Tibial nerve (tissue), 3 donors: ENCODE data around the gene SDK2.

Experiments used
- POLR2A ChIP-seq, 2 donors: fragments of 450-650 bp; IDR thresholded peaks; one replicate each; pipeline ENCODE4 v1.6.1; 2017; ENCODE audit warnings: antibody characterized with exemption in 2 of 2, mild to moderate bottlenecking in 2 of 2, moderate library complexity in 2 of 2
- TF ChIP-seq, protein P1 (sequence below), 5 experiments: fragments of 200-600 bp in 3 of 5; fragments of 450-650 bp in 2 of 5; sonication (generic) in 3 of 5; IDR thresholded peaks; one replicate each; pipeline ENCODE4 v1.5.1; 2016 to 2019; ENCODE audit warnings: antibody characterized with exemption in 5 of 5, mild to moderate bottlenecking in 3 of 5, moderate library complexity in 2 of 5

DNA sequence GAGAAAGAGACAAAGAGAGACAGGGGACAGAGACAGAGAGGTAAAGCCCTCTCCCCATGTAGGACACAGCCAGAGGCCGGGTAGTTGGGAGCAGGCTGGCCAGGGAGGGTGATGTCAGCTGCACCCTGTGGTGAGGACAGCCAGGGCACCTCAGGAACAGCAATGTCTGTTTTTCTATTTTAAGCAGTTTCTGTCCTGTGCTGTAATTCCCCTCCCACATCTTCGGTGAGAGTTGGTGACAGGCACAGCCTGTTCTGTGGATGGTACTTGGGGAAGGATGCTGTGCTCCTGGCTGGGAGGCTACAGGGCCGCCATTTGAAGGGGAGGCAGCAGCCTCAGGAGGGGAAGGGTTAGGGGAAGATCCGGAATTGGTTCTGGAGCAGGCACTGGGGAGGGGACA is 163.5 kb downstream of the SDK2 start:
- TF ChIP-seq, protein P1, sequence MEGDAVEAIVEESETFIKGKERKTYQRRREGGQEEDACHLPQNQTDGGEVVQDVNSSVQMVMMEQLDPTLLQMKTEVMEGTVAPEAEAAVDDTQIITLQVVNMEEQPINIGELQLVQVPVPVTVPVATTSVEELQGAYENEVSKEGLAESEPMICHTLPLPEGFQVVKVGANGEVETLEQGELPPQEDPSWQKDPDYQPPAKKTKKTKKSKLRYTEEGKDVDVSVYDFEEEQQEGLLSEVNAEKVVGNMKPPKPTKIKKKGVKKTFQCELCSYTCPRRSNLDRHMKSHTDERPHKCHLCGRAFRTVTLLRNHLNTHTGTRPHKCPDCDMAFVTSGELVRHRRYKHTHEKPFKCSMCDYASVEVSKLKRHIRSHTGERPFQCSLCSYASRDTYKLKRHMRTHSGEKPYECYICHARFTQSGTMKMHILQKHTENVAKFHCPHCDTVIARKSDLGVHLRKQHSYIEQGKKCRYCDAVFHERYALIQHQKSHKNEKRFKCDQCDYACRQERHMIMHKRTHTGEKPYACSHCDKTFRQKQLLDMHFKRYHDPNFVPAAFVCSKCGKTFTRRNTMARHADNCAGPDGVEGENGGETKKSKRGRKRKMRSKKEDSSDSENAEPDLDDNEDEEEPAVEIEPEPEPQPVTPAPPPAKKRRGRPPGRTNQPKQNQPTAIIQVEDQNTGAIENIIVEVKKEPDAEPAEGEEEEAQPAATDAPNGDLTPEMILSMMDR (IDR thresholded peaks at IDR 0.05) = no peak
- no peak for TF ChIP-seq POLR2A (IDR thresholded peaks at IDR 0.05)
